ENCODE data around the gene CSF2RB.

CSF2RB gene

DNA sequence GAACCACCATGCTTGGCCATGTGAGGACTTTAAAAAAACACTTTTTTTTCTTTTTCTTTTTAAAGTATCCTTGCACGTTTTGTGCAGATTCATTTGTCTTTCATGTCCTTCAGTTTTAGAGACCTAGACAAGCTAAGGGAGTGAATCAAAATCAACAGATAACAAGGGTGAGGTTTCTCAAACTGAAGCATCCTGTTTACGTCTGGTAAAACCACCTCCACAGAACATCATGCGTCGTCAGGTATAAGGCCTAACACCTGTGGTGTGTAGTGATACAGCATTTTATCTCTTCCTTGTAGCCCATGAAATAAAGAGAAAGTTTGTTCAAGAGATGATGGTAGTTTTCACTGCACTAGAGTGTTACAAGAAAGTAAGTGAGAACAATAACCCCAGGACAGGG, 26.3 kb upstream of the CSF2RB start:
- no peak for DNase-seq (ENCODE audit: low read depth in 1 of 2, low spot score in 1 of 2)

DNA sequence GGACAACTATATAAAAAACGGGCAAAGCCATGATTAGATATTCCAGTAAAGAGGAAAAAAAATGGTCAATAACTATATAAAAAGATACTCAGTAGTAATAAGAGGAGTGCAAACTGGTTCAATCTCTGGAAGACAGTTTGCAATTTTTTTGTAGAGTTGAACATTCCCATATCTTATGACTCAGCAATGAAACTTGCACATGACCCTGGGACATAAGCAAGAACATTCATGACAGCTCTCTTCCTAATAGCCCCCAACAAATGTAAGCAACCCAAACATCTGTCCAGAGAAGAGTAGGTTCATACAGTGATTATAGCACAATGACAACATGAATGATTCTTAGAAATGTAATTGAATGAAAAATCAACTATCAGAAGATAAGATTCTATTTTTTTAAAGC, 21.8 kb upstream of the CSF2RB start:
- no peak for DNase-seq (ENCODE audit: low read depth in 1 of 2, low spot score in 1 of 2)

DNA sequence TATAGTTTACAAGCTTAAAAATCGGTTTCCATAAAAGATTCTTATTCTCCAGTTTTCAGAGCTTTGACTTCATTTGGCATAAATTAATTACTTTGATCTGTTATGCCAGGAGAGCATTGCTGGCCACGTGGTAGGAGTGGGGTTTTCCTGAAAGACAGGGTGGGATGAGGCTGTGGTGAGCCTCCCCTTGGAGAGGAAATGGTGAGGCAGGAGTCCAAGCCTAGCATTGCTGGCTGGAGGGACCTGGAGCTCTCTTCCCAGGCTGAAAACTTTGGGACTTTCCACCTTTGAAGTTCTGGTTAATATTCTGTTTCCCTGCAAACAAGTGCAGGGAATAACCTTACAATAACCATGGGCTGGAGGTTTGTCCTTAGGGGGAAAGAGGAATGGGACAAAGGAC, 21.1 kb upstream of the CSF2RB start:
- no peak for DNase-seq (ENCODE audit: low read depth in 1 of 2, low spot score in 1 of 2)

DNA sequence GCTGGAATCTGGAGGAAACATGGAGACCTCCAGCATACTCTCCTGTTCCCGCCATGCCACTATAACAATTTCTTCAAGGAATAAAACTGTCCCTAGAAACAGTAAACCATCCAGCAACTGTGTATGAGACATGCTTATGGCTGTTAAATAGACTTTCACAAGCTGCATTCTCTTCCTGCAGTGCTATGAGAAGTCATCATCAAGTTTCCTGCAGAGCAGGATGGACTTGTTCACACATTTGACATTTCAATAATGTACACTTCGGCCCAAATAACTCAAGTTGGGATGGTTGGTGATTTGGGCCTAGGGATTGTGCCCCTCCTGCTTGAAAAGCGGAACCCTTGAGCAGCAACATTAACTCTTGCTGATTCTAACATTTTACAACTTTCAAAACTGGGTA, 20.2 kb upstream of the CSF2RB start:
- DNase-seq (ENCODE audit: low read depth in 1 of 2, low spot score in 1 of 2), result no peak

DNA sequence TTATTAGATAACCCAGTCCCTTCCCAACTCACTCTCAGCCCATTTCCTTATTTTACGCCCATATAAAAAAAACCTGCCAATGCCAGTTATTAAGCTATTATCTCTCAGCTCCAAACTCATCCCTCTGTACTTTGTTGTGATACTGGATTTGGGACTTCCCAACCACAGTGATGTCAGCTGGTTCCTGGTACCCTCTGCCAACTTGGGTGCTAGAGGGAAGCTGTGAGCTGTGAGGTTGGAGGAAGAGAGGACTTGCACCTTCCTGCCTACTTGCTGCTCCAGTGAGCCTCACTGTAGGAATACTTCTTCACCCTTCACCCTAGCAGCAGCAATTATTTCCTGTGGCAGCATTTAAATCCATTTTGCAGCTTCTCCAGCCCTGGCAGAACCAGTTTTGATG, 19.2 kb upstream of the CSF2RB start:
- DNase-seq (ENCODE audit: low read depth in 1 of 2, low spot score in 1 of 2), result no peak

DNA sequence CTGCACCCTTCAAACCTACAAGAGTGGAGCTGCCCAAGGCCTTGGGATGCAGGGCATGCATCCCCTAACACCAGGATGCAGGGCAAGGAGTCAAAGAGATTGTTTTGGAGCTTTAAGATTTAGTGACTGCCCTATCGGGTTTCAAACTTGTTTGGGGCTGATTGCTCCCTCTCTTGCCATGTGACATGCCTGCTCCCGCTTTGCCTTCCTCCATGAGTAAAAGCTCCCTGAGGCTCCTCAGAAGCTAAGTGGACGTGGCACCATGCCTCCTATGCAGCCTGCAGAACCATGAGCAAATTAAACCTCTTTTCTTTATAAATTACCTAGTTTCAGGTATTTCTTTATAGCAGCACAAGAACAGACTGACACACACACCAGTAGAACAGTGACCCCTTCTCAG, 15.8 kb upstream of the CSF2RB start:
- DNase-seq (ENCODE audit: low read depth in 1 of 2, low spot score in 1 of 2), result no peak

DNA sequence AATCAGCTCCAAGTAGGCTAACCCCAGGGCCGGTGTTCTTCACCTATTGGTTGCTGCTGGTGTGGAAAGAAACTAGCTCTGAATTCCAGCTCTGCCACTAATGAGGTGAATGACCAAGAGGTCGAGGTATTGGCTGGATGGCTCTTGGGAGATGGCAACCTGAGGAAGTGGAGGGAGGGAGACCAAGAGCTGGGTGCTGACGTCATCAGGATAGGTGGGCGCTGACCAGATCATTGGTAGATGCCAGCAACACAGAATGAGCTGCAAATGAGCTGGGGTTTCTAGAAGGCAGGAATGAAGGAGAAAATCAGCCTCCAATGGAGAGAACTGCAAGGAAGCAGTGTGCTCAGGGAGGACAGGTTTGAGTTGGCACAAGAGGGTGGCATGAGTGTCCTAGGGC, 14.7 kb upstream of the CSF2RB start:
- DNase-seq (ENCODE audit: low read depth in 1 of 2, low spot score in 1 of 2), result no peak

DNA sequence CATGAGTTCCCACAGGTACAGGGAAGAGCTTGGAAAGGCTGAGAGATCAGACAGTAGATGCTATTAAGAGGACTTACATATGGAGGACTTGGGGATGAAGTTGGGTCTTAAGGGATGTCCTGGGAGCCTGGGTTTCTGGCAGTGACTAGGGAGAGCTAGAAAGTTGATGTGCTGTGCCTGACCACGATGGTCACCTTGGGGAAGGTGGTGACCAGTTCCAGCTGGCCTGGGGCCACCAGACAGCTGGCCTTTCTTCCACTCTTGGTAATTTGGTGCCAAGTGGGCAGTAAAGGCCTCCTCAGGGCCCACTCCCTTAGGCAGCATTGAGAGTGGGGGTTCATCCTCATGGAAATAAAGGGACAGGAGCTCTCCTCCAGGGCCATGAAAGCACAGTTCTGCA, 13.9 kb upstream of the CSF2RB start:
- DNase-seq (ENCODE audit: low read depth in 1 of 2, low spot score in 1 of 2), result no peak

DNA sequence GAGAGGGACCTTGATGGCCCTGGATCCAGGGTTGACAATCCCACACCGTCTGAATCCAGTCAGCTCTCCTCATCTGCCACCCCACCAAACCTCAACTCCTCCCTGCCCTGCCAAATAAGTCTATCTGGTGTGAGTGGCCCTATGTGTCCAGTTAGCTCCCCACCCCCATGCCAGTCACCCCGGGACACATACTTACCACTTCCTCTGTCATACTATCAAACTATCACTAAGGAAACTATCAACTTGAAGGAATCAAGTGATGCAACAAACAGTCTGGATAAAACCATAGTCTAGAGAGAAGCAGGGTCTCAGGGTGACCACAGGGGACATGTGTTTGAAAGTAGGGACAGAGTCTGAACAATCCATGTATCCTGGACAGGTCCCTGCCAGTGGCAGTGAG, 13.2 kb upstream of the CSF2RB start:
- DNase-seq (ENCODE audit: low read depth in 1 of 2, low spot score in 1 of 2), result no peak

DNA sequence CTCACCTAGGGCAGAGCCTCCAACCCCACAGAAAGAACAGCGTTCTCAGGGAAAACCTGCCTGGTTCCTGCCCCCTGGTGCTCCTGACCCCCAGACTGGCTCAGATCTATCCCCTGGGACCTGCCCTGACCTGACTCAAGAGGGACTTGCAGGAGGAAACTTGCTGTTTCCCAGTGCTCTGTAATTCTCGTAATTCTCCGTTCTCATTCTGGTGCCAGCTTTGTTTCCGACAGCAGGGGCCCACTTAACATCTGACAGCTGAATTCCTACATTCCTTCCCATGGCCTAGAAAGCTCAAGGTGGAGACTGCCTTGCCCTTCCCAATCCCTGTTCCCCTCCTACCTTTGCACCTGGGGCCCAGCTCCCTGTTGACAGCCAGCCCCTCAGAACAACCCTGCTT, 12.5 kb upstream of the CSF2RB start:
- DNase-seq (ENCODE audit: low read depth in 1 of 2, low spot score in 1 of 2), result no peak

DNA sequence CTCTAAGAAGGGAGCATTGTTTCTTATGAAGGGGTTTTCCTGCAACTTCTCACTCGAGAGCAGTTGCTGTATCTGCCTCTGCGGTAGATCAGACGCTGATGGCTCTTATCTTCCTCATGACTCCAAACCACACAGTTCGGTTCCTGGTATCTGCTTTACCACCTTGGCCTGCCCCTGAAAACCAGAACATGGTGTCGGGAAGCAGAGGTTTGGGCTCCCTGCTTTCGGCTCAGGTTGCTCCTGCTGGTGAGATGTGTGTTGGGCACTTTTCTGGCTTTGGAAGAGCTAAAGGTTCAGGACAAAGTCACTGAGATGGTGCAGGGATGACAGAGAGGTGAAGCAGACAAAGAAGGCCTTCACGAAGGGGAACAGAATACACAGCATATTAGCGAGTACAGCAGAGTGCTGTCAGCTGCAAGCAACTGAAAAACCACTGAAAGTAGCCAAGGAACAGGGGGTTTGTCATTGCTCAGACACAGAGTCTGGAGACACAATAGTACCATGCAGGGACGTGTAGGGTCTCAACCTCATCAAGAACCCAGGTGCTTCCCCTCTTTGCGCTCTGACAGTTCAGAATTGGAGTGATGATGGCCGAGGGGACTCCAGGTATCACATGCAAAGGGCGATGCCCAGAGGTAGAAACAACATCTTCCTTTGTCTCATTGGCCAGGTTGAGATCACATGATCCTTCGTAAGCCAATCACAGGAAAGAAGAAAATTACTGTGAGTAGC, 11.9 kb upstream of the CSF2RB start:
- no peak for DNase-seq (ENCODE audit: low read depth in 1 of 2, low spot score in 1 of 2)

DNA sequence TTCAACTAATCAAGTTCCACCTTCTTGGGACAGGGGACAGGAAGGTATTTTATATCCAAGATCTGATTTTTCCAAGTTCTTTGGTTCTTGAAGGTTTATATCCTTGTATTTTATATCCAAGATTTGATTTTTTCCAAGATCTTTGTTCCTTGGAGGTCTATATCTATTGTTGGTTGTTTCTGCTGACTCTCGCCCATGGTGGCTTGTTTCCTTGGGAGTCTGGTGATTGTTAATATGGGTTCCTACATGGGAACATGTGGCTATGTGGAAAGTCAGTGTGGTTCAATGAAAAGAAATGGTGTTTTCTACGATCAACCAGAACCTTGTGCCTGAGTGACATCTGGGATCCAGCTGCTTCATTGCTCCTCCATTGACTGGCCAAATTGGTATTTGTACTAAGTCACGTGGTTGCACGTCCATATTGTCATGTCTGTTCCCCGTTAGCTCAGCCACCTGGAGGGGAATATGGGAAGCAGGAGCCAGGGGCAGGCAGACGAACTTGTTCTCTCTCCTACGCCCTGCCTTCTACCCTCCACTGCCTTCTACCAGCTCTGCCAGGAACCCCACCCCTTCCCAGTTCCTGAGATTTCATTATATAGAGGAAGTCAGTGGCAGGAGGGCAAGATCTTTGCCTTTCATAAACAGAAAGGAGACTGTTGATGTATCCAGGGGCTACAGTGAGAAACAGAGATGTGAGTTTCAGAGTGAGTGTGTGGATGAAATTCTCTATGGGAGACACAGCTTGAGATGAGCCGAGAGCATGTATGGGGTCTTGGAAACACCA, 11.1 kb upstream of the CSF2RB start:
- no peak for DNase-seq (ENCODE audit: low read depth in 1 of 2, low spot score in 1 of 2)

DNA sequence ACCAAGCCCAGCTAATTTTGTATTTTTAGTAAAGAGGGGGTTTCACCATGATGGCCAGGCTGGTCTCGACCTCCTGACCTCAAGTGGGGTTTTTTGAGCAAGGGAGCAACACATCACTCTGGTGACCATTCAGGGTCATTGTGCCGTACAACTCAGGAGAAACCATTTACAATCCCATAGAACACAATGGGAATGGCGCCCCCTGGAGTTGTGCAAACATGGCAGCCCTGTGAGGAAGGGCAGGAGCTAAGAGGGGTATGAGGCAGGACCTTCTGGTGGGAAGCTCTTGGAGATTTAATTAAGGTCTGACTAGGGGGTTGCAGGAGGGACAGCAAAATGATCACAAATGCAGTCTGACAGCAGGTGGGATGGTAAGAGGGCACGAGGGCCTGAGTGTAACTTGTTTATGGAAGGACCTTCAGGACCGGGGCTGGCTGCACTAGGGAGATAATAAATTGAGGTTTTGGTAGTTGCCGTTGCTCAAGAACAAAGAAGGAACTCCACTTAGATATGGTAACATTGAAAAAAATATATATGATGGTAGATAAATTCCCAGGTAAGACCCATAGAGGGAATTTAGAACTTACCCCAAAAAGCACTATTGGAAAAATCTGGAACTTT, 9.1 kb upstream of the CSF2RB start:
- DNase-seq (ENCODE audit: low read depth in 1 of 2, low spot score in 1 of 2), result no peak

DNA sequence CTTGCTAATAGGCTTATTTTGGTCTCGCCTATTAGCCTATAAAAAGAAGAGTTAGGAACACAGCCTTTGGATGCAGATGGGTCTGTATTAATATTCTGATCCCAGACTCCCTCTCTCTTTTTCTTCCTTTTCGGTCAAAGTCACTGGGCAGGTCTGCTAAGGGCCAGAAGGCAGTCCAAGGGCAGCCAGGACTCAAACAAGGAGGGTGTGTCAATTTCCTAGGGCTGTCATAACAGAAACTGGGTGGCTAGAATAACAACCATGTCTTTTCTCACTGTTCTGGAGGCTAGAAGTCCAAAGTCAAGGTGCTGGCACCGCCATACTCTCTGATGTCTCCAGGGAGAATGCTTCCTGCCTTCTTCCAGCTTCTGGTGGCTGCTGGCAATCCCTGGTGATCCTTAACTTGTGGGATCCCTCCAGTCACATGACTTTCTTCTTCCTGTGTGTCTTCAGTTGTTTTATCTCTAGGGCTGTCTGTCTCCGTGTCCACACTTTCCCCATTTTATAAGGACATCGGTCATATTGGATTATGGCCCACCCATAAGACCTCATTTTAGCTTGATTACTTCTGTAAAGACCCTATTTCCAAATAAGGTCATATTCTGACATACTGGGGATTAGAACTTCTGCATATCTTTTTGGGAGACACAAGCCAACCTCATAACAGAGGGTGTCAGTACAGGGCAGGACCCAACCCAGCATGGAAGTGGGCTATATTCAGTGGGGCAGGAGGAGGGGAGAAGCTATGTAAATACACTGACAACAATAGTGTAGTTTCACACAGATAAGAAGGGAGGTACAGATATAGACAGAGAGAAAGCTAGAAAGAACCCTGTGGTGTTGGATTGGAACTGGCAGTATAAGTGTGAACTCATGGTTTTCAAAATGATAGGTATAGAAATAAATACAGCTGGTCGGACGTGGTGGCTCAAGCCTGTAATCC, 5.9 kb upstream of the CSF2RB start:
- DNase-seq (ENCODE audit: low read depth in 1 of 2, low spot score in 1 of 2), result no peak

DNA sequence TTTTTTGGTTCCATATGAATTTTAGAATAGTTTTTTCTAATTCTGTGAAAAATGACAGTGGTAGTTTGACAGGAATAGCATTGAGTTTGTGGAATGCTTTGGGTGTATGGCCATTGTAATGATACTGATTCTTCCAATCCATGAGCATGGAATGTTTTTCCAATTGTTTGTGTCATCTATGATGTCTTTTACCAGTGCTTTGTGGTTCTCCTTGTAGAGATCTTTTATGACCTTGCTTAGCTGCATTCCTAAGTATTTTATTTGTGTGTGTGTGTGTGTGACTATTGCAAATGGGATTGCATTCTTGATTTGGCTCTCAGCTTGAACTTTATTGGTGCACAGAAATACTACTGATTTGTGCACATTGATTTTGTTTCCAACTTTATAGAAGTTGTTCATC, 3.0 kb upstream of the CSF2RB start:
- DNase-seq (ENCODE audit: low read depth in 1 of 2, low spot score in 1 of 2), result no peak

DNA sequence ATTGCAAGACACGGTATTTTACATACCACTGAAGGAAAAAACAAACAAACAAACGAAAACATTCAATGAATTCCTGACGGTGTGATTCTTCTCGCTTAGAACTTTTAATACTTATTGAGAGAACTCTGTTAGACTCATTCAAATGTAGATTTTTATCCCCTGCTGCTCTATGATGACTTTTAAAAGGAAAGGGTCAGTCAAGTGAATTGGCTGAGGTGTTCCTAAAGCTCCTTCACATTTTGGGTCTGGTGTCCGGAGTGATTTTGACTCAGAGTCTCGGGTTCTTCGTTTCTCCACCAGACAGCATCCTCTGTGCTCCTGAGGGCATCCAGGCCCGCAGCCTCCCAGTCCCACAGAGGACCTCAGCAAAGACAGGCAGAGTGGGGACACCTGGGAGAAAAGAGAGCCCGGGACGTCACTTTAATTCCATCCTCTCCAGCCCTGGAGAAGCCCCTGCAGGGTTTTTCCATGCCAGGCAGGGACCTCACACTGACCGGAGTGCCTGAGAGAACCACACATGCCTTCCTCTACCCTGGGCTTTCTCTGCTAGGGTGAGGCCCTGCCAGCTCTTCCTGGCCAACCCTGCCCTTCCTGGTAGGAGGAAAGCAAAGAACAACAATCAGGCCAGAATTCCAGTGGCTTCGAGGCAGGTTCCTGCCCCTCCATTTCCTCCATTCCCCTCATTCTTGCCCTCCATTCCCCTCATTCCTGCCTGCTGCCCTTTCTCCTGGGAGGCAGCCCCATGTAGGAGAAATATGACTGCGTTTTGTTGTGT, 1.4 kb upstream of the CSF2RB start:
- DNase-seq (ENCODE audit: low read depth in 1 of 2, low spot score in 1 of 2), result no peak

DNA sequence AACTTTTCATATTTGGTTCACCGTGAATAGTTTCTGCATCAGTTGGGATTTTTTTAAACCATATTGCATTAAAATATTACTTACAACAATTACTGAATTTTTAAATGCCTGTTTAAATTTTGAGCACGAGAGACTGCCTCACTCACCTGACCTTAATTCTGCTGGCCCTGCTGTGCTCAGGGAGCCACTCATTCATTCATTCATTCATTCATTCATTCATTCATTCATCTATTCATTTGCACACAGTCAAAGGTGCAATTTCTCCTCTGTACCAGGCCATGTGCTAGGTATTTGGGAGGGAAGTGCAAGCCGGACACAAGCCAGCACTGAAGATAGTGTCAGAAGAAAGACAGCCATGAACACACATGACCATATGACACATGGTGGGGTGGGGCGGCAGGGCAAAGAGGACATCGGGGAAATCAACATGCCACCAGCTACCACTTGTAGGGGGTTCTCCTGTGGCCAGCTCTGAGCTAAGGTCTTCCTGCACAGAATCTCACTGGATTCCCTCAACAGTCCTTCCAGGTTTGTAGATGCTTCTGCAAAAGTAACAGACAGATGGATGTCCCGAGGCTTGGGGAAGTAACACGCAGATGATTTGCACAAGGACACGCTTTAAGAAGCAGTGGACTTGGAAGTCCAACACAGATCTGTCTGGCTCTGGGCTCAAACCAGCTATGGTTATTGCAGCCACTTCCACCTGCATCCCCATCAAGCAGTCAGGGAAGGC, 568 bp upstream of the CSF2RB start:
- DNase-seq (ENCODE audit: low read depth in 1 of 2, low spot score in 1 of 2), result no peak

DNA sequence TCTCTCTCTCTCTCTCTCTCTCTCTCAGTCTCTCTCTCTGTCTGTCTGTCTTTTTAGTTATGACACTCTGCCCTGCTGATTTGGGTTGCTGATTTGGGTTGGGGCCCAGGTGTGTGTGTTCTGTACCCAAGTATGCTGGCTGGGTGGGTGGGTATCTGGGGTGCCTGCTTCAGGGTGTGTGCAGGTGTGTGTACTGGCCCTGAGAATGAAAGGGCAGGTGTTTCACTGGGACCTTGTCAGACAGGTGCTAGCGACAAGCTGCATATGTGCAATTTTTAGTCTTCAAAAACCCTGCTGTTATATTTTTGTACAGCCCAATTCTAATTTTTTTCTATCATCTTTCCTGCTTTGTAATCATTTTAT, 943 bp downstream of the CSF2RB start:
- DNase-seq (ENCODE audit: low read depth in 1 of 2, low spot score in 1 of 2), result no peak

DNA sequence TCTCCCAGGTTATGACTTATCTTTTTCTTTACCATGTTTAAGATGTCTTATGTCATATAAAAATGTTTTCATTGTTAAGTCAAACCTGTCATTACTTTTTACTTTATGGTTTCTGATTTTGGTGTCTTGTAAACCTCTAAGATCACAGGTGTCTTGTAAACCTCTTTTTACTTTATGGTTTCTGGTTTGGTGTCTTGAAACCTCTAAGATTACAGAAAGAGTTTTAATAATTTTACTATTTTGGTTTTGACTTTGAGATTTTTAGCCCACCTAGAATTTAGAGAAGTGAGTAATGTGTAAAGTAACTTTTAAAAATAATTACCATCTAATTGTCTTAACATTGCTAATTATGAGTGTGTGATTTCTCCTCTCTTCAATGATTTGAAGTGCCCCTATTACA, 2.6 kb downstream of the CSF2RB start:
- DNase-seq (ENCODE audit: low read depth in 1 of 2, low spot score in 1 of 2), result no peak
